DOHH2 (cell line): ENCODE measurements around the gene KPNB1.

Experiments
- H3F3A ChIP-seq: fragments of 200-600 bp; sonication (generic), shearing (Covaris generic); 2 replicates; pipeline ENCODE4 v1.6.0; 2016; ENCODE audit warnings: antibody characterized with exemption, mild to moderate bottlenecking; ENCODE audit not compliant: control insufficient read depth, insufficient read depth
- H3K27ac ChIP-seq: fragments of 200-600 bp; sonication (generic); 2 replicates; pipeline ENCODE4 v1.5.1; 2014; ENCODE audit warnings: low read depth, mild to moderate bottlenecking, low read length, moderate library complexity
- H3K27me3 ChIP-seq: fragments of 200-600 bp; sonication (generic); 2 replicates; pipeline ENCODE4 v1.6.1; 2014; ENCODE audit warnings: mild to moderate bottlenecking, low read length, mixed read lengths; ENCODE audit not compliant: control insufficient read depth
- H3K36me3 ChIP-seq: fragments of 200-600 bp; sonication (generic); 2 replicates; pipeline ENCODE4 v1.6.1; 2014; ENCODE audit warnings: mild to moderate bottlenecking, low read length, moderate library complexity, mixed read lengths; ENCODE audit not compliant: control insufficient read depth
- H3K4me1 ChIP-seq: fragments of 200-600 bp; sonication (generic); 2 replicates; pipeline ENCODE4 v1.6.1; 2014; ENCODE audit warnings: mild to moderate bottlenecking, low read length, mixed read lengths; ENCODE audit not compliant: control insufficient read depth
- H3K4me2 ChIP-seq: fragments of 200-600 bp; sonication (generic); 2 replicates; pipeline ENCODE4 v1.6.0; 2014; ENCODE audit warnings: mild to moderate bottlenecking, low read length, moderate library complexity
- H3K4me3 ChIP-seq: fragments of 200-600 bp; sonication (generic); 2 replicates; pipeline ENCODE4 v1.5.1; 2014; ENCODE audit warnings: mild to moderate bottlenecking, low read length, mixed read lengths
- H3K79me2 ChIP-seq: fragments of 200-600 bp; sonication (generic); 2 replicates; pipeline ENCODE4 v1.6.1; 2014; ENCODE audit warnings: mild to moderate bottlenecking, low read length, mixed read lengths; ENCODE audit not compliant: control insufficient read depth
- H3K9me2 ChIP-seq: fragments of 200-600 bp; sonication (generic); replicated peaks from 2 replicates; pipeline ENCODE4 v1.6.1; 2014; ENCODE audit warnings: mild to moderate bottlenecking, low read length, mixed read lengths; ENCODE audit not compliant: control insufficient read depth
- H3K9me3 ChIP-seq: fragments of 200-600 bp; sonication (generic); 2 replicates; pipeline ENCODE4 v1.6.1; 2014; ENCODE audit warnings: antibody characterized with exemption, low read length, mixed read lengths; ENCODE audit not compliant: control insufficient read depth, insufficient read depth
- H4K20me1 ChIP-seq: fragments of 200-600 bp; sonication (generic); 2 replicates; pipeline ENCODE4 v1.6.0; 2014; ENCODE audit warnings: low read depth, mild to moderate bottlenecking, antibody characterized with exemption, low read length, moderate library complexity; ENCODE audit not compliant: control insufficient read depth, insufficient read depth
- EZH2phosphoT487 ChIP-seq: fragments of 200-600 bp; sonication (generic); IDR thresholded peaks from 2 replicates; pipeline ENCODE4 v1.6.1; 2017; ENCODE audit warnings: borderline replicate concordance, mild to moderate bottlenecking, antibody characterized with exemption, low read length, moderate library complexity, mixed read lengths
- TF ChIP-seq, protein P1 (sequence below): fragments of 200-600 bp; sonication (generic); IDR thresholded peaks from one replicate; pipeline ENCODE4 v1.5.1; 2014; ENCODE audit warnings: antibody characterized with exemption, mild to moderate bottlenecking, low read depth, low read length; ENCODE audit not compliant: poor library complexity, severe bottlenecking

KPNB1 gene

DNA sequence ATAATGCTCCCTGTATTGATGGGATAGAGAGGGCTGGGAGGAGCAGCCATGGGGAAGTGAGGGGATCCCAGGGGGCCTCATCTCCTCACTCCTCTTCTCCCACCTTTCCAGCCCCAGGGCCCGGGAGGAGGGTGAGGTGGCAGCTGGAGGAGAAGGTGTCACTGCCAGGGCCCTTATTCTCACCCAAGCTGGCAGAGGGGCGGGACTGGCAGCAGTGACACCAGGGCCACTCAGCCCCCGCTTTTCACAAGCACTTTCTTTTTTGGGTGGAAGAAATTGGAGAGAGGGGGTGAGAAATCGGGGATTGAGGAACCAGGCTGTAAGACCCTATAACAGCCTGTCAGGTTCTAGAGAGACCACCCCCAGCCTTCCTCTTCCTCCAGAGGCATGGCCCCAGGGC lies 81.0 kb downstream of the KPNB1 start:
- H3K4me1 ChIP-seq = peaks cover 9% of the 10 kb centered on the region; the same call in 1 of the 2 replicates
- no peak overlapping the region for H3K27ac ChIP-seq
- no peaks in the 10 kb centered on the region for H3K36me3 ChIP-seq
- TF ChIP-seq, protein P1, sequence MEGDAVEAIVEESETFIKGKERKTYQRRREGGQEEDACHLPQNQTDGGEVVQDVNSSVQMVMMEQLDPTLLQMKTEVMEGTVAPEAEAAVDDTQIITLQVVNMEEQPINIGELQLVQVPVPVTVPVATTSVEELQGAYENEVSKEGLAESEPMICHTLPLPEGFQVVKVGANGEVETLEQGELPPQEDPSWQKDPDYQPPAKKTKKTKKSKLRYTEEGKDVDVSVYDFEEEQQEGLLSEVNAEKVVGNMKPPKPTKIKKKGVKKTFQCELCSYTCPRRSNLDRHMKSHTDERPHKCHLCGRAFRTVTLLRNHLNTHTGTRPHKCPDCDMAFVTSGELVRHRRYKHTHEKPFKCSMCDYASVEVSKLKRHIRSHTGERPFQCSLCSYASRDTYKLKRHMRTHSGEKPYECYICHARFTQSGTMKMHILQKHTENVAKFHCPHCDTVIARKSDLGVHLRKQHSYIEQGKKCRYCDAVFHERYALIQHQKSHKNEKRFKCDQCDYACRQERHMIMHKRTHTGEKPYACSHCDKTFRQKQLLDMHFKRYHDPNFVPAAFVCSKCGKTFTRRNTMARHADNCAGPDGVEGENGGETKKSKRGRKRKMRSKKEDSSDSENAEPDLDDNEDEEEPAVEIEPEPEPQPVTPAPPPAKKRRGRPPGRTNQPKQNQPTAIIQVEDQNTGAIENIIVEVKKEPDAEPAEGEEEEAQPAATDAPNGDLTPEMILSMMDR = no peak
- no peak for TF ChIP-seq EZH2phosphoT487
- peaks cover 40% of the 10 kb centered on the region for H3K27me3 ChIP-seq
- no peak overlapping the region for H3K4me3 ChIP-seq
- no peaks in the 10 kb centered on the region for H3K9me3 ChIP-seq
- no peaks in the 10 kb centered on the region for H3K79me2 ChIP-seq
- no peaks in the 10 kb centered on the region for H3F3A ChIP-seq
- H3K4me2 ChIP-seq = no peak overlapping the region
- no peaks in the 10 kb centered on the region for H4K20me1 ChIP-seq
- no peaks in the 10 kb centered on the region for H3K9me2 ChIP-seq

DNA sequence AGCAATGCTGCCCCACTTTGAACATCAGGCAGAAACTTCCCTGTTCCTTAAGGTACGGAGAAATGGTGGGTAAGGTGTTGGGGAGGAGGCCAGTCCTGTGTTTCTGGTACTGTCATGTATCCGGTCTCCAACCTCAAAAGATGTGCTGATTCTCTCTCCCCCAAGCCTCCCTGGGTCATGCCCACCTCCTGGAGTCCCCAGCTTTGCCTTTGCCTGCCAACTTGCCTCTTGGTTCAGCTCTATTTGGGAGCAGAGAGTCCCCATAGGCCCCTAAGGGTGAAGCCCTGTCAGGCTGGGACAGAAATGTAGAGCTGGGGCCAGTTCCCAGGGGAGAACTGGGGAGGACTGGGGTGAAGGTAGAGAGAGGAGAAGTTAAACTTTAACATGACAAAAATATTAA lies 81.7 kb downstream of the KPNB1 start:
- H3K4me3 ChIP-seq = no peak overlapping the region
- H3K36me3 ChIP-seq = no peaks in the 10 kb centered on the region
- H3K9me3 ChIP-seq = no peaks in the 10 kb centered on the region
- H3K9me2 ChIP-seq = no peaks in the 10 kb centered on the region
- H3K27me3 ChIP-seq = peaks cover 40% of the 10 kb centered on the region
- H3K27ac ChIP-seq = no peak overlapping the region
- peaks cover 9% of the 10 kb centered on the region; the same call in 1 of the 2 replicates for H3K4me1 ChIP-seq
- TF ChIP-seq EZH2phosphoT487 = no peak
- TF ChIP-seq, protein P1 = no peak
- H3K4me2 ChIP-seq = no peak overlapping the region
- H4K20me1 ChIP-seq = no peaks in the 10 kb centered on the region
- H3K79me2 ChIP-seq = no peaks in the 10 kb centered on the region
- H3F3A ChIP-seq = no peaks in the 10 kb centered on the region

DNA sequence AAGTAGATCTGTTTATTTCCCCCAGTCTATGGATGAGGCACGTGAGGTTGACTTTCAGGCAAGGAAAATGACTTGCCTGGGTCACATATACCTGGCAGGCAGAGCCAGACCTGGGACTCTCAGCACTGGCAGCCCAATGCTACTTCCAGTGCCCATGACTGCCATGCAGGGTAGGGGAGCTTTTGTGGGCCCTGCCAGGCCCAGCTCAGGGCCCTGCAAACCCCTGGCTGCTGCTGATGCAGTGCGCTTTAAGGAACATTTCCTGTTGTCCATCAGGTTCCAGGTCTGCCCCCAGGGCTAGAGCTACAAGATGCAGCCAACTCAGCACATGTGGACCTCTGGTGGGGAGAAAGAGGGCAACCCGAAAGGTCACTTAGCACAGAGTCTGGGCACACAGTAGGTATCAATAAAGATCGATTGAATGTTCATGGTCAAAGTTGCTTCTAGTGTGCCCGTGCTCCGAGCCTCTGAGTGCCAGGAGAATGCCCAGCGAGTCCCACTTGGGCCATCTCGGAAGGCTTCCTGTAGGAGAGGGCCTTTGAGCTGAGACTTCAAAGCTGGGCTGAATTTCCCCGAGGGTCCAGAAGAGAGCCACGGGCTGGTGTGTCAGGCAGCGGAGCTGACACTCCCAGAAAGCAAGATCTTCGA lies 82.8 kb downstream of the KPNB1 start:
- Histone ChIP-seq H3K27ac (no peak overlapping the region), H3K27me3 (peaks cover 40% of the 10 kb centered on the region), H3K9me3 (no peaks in the 10 kb centered on the region), H3K4me1 (peaks cover 9% of the 10 kb centered on the region; the same call in 1 of the 2 replicates), H3K4me3 (no peak overlapping the region), H3K9me2 (no peaks in the 10 kb centered on the region), H3K4me2 (peak overlapping the region; percentile 59), H3K36me3 (no peaks in the 10 kb centered on the region), H3F3A (no peaks in the 10 kb centered on the region), H3K79me2 (no peaks in the 10 kb centered on the region), H4K20me1 (no peaks in the 10 kb centered on the region)
- TF ChIP-seq, protein P1 = no peak
- TF ChIP-seq EZH2phosphoT487 = no peak
